NT2/D1 (cell line): ENCODE data around the gene TMEM247.

Source experiments
- DNase-seq: peaks from one replicate; pipeline ENCODE4 v3.0.0-alpha.2; 2011; ENCODE audit warnings: low read depth, low spot score
- H3K27me3 ChIP-seq: 2 replicates; pipeline ENCODE4 v1.6.0; 2011; ENCODE audit warnings: mild to moderate bottlenecking; ENCODE audit not compliant: insufficient read length, insufficient read depth
- H3K36me3 ChIP-seq: 2 replicates; pipeline ENCODE4 v1.6.1; 2011; ENCODE audit warnings: mild to moderate bottlenecking, low read length, mixed read lengths; ENCODE audit not compliant: insufficient read depth, insufficient read length
- H3K4me1 ChIP-seq: 2 replicates; pipeline ENCODE4 v1.5.1; 2011; ENCODE audit not compliant: insufficient read depth, insufficient read length
- H3K4me3 ChIP-seq: 2 replicates; pipeline ENCODE4 v1.5.1; 2011; ENCODE audit warnings: low read depth; ENCODE audit not compliant: insufficient read length
- H3K9ac ChIP-seq: 2 replicates; pipeline ENCODE4 v1.6.0; 2011; ENCODE audit warnings: low read depth; ENCODE audit not compliant: insufficient read length
- H3K9me3 ChIP-seq: 2 replicates; pipeline ENCODE4 v1.5.1; 2011; ENCODE audit warnings: mild to moderate bottlenecking, low read length; ENCODE audit not compliant: insufficient read depth
- SUZ12 ChIP-seq: IDR thresholded peaks from 2 replicates; pipeline ENCODE4 v1.6.1; 2011; ENCODE audit not compliant: insufficient read length, insufficient read depth; ENCODE audit errors: extremely low read depth
- YY1 ChIP-seq: IDR thresholded peaks from 2 replicates; pipeline ENCODE4 v1.6.1; 2011; ENCODE audit not compliant: insufficient read length, insufficient read depth
- ZNF274 ChIP-seq: IDR thresholded peaks from 2 replicates; pipeline ENCODE4 v1.6.1; 2011; ENCODE audit warnings: mild to moderate bottlenecking, low read depth, low read length

The TMEM247 gene

DNA sequence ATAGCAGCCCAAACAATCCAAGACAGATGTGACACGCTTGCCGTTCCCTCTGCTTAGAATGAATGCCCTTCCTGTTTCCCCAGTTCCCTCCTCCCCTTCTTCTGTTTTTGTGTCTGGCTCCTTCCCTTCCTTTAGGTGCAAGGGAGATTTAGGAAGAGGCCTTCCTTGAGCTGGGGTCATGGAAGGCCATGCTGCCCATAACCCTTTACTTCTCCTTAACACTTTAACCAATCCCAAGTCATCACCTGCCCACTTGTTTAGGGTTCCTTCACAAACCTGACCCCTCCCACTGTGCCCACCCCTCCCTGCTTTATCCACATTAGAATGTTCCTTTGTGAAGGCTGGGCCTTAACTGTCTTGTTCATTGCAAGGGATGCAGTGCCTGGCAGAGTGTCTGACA is 24.9 kb downstream of the TMEM247 start:
- Histone ChIP-seq H3K36me3 (no peaks in the 10 kb centered on the region), H3K9me3 (no peaks in the 10 kb centered on the region), H3K4me3 (no peak overlapping the region), H3K9ac (no peak overlapping the region), H3K4me1 (peaks cover 9% of the 10 kb centered on the region), H3K27me3 (peaks cover 3% of the 10 kb centered on the region)
- no peak for DNase-seq
- TF ChIP-seq SUZ12 (no peak), YY1 (no peak), ZNF274 (no peak)

DNA sequence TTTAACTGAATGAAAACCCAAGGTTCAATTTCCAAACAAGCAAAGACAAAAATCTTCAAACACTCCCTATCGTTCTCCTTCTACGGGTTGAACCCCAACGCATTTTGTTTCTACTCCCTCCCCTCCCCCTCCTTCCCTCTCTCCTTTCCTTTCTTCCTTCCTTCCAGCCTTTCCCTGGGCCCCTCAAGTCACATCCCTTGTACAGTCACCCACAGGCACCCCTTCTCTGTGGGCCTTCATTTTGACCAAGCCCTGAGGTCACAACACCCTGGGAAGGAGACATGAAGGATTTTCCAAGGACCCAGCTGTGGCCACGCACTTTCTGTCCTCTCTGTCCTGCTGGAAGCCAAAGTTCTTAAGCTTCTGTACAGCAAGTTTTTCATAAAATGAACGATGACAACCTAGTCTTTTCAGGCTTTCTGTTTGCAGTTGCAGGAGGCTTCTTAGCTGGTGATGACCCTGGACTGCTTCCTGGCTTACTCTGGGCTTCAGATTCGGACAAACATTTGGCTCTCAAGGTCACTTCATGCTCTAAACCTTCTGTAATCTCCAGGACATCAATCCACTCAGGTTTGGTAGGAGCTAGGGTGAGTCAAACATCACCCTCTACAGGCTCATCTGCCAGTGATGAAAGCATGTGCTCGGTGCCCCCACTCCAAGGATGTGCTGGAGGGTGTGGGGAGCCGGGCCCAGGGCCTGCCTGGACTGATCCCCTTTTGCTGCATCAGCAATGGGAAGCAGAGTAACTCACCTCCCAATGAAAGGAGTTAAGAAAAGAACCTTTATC is 25.5 kb downstream of the TMEM247 start:
- peaks cover 9% of the 10 kb centered on the region for H3K4me1 ChIP-seq
- no peak for DNase-seq
- no peaks in the 10 kb centered on the region for H3K9me3 ChIP-seq

DNA sequence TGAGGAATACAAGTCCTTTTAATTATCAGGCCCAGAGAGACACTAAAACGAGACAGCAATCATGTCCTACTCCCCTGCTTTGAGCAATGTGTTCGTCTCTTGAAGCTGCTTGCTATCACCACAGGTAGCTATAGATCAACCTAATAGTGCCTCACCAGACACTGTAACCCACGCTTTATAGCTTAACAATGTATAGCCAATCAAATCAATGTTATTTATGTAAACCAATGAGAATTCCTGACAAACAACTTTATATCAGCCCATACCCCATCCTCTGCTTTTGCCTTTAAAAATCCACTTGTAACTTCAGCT is 26.1 kb downstream of the TMEM247 start:
- no peaks in the 10 kb centered on the region for H3K27me3 ChIP-seq
- H3K9me3 ChIP-seq, result no peaks in the 10 kb centered on the region
- DNase-seq, result no peak
- no peak overlapping the region for H3K4me3 ChIP-seq
- TF ChIP-seq SUZ12, result no peak
- TF ChIP-seq ZNF274, result no peak
- TF ChIP-seq YY1, result no peak
- H3K36me3 ChIP-seq, result no peaks in the 10 kb centered on the region
- H3K4me1 ChIP-seq, result peaks cover 9% of the 10 kb centered on the region
- H3K9ac ChIP-seq, result no peak overlapping the region

More for the DNA sequence above, 25.5 kb downstream of the TMEM247 start:
- Histone ChIP-seq H3K4me3 (no peak overlapping the region), H3K9ac (no peak overlapping the region), H3K36me3 (no peaks in the 10 kb centered on the region), H3K27me3 (no peaks in the 10 kb centered on the region)
- TF ChIP-seq SUZ12 (no peak), ZNF274 (no peak), YY1 (no peak)

DNA sequence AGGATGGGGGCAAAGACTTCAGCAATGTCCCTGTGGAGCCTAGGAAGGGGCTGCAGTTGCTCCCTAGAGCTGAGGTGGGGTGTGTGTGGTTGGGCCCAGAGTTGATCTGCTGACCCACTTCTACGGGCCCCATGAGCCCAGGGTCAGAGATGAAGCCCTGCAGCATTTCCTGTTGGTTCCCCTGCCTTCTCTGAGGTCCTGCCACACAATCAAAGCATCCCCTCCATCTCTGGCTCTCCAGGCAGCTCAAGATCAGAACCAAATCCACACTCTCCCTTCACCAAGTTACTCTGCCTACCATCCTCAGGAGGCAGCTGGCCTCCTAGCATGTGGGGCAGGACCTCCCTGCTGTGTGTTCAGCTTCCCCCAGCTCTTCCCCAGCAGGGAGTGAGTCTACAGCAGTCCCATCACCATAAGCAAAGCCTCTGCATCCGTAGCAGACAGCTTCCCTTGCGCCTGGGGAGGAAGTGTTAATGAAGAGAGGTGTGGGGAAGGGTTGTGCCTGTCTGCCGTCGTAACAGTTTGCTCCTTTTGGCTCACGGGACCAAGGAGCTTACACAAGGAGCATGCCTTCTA is 26.9 kb downstream of the TMEM247 start:
- Histone ChIP-seq H3K9ac (no peak overlapping the region), H3K4me3 (no peak overlapping the region), H3K27me3 (no peaks in the 10 kb centered on the region), H3K4me1 (peaks cover 9% of the 10 kb centered on the region), H3K9me3 (no peaks in the 10 kb centered on the region), H3K36me3 (no peaks in the 10 kb centered on the region)
- no peak for TF ChIP-seq YY1
- no peak for TF ChIP-seq SUZ12
- no peak for TF ChIP-seq ZNF274
- no peak for DNase-seq

DNA sequence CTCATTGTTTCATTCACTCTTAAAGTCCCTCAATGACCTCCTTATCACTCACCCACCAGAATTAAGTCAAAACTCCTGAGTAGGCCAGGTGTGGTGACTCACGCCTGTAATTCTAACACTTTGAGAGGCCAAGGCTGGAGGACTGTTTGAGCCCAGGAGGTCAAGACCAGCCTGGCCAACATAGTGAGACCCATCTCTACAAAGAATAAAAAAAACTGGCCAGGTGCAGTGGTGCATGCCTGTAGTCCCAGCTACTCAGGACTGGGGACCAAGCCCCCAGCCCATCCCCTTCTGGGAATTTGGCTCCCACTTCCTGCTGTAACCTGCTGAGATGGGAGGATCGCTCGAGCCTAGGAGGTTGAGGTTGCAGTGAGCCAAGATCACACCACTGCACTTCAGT is 28.9 kb downstream of the TMEM247 start:
- Histone ChIP-seq H3K4me3 (no peak overlapping the region), H3K27me3 (no peaks in the 10 kb centered on the region), H3K9me3 (no peaks in the 10 kb centered on the region), H3K9ac (no peak overlapping the region), H3K4me1 (peaks cover 9% of the 10 kb centered on the region), H3K36me3 (no peaks in the 10 kb centered on the region)
- TF ChIP-seq SUZ12 (no peak), YY1 (no peak), ZNF274 (no peak)
- DNase-seq, result no peak

DNA sequence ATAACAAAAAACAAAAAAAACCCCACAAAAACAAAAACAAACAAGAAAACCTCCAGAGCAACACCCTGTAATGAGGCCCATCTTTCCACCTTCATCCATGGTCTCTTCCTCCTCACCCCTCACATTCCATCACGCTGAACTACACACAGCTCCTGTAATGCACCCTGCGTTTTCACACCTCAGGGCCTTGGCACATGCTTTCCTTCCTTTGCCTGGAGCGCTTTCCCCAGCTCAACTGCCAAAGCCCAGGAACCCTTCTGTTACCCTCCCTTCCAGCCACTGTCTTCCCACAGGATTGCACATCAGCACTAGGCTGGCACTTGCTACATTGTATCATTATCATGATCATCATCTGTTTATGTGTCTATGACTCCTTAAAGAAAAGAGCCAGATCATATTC is 29.4 kb downstream of the TMEM247 start:
- no peaks in the 10 kb centered on the region for H3K27me3 ChIP-seq
- no peaks in the 10 kb centered on the region for H3K9me3 ChIP-seq
- DNase-seq, result no peak
- TF ChIP-seq YY1 (no peak), ZNF274 (no peak), SUZ12 (no peak)
- H3K4me3 ChIP-seq, result no peak overlapping the region
- no peak overlapping the region for H3K9ac ChIP-seq
- H3K4me1 ChIP-seq, result peaks cover 9% of the 10 kb centered on the region
- H3K36me3 ChIP-seq, result no peaks in the 10 kb centered on the region

DNA sequence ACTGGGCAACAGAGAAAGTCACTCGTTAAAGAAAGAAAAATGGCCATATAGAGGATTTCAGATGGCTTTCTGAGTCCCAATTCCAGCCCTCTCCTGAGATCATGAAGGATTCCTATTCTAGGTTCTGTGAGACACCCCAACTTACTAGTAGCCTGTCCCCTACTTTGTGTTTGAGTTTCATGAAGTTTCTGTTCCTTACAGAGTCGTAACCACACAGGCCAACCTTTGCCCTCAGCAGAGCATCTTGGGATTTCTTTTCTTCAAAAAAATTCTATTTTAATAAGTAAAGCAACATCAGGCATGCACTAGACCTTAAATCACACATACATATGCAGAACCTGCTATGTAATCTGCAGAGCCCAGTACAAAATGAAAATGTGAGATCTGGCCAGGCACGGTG is 30.4 kb downstream of the TMEM247 start:
- peaks cover 9% of the 10 kb centered on the region for H3K4me1 ChIP-seq
- no peak for DNase-seq
- no peak for TF ChIP-seq SUZ12
- no peak for TF ChIP-seq ZNF274
- TF ChIP-seq YY1, result no peak
- no peaks in the 10 kb centered on the region for H3K27me3 ChIP-seq
- no peak overlapping the region for H3K9ac ChIP-seq
- H3K9me3 ChIP-seq, result no peaks in the 10 kb centered on the region
- no peaks in the 10 kb centered on the region for H3K36me3 ChIP-seq
- H3K4me3 ChIP-seq, result no peak overlapping the region
